PC-9 (cell line): ENCODE data around the gene FAM180A.

Source experiments
- EZH2 ChIP-seq: fragments of 200-600 bp; sonication (generic); IDR thresholded peaks from 2 replicates; pipeline ENCODE4 v1.8.0; 2017; ENCODE audit warnings: antibody characterized with exemption, low read depth
- TF ChIP-seq, protein P1 (sequence below): fragments of 200-600 bp; sonication (generic); conservative IDR thresholded peaks from 2 replicates; pipeline ENCODE4 v1.6.1; 2017; ENCODE audit warnings: mixed run types, antibody characterized with exemption, mild to moderate bottlenecking, moderate library complexity

DNA sequence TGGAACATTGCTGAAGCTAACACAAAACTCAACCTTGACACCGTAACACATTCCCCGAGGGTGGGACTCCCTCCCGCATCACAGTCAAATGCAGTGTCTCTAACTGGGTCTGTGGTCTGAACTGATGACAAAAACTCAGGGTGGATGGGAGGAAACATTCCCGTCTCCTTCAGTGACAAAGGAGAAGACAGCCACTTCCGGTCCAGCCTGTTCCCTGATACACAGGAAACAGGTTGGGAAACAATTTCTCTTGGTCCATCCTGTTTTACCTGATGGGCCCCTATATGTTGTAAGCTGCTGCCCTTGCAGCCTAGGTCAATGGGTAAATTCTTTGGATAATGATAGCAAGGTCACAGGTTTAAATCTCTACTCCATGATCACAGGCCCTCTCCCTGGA, 41.0 kb downstream of the FAM180A start:
- TF ChIP-seq, protein P1, sequence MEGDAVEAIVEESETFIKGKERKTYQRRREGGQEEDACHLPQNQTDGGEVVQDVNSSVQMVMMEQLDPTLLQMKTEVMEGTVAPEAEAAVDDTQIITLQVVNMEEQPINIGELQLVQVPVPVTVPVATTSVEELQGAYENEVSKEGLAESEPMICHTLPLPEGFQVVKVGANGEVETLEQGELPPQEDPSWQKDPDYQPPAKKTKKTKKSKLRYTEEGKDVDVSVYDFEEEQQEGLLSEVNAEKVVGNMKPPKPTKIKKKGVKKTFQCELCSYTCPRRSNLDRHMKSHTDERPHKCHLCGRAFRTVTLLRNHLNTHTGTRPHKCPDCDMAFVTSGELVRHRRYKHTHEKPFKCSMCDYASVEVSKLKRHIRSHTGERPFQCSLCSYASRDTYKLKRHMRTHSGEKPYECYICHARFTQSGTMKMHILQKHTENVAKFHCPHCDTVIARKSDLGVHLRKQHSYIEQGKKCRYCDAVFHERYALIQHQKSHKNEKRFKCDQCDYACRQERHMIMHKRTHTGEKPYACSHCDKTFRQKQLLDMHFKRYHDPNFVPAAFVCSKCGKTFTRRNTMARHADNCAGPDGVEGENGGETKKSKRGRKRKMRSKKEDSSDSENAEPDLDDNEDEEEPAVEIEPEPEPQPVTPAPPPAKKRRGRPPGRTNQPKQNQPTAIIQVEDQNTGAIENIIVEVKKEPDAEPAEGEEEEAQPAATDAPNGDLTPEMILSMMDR, result no peak
- no peak for TF ChIP-seq EZH2
